Measurements from ENCODE around the gene TMEM52. TPM values are rescaled to one million over a fixed set of nuclear protein-coding genes. Genes with fewer than 3 reads are reported as not detected.
A peak's percentile ranks its signal among the peaks of the same experiment; 100 is the strongest.

The TMEM52 gene
- total and polyA plus RNA-seq, 2 of the 13 experiments (the other 11 are each of a cell fraction or from before 2014, with no cell fraction given) = 13.2 to 18.7 TPM

- TF ChIP-seq MYPOP (CRISPR knock-in tag; IDR thresholded peaks at IDR 0.05) = peak; percentile 29; the same call in 1 of the 2 replicates
- TF ChIP-seq MLX (CRISPR knock-in tag; IDR thresholded peaks at IDR 0.05) = peak; percentile 63; the same call in 1 of the 2 replicates
- TF ChIP-seq, protein P1, sequence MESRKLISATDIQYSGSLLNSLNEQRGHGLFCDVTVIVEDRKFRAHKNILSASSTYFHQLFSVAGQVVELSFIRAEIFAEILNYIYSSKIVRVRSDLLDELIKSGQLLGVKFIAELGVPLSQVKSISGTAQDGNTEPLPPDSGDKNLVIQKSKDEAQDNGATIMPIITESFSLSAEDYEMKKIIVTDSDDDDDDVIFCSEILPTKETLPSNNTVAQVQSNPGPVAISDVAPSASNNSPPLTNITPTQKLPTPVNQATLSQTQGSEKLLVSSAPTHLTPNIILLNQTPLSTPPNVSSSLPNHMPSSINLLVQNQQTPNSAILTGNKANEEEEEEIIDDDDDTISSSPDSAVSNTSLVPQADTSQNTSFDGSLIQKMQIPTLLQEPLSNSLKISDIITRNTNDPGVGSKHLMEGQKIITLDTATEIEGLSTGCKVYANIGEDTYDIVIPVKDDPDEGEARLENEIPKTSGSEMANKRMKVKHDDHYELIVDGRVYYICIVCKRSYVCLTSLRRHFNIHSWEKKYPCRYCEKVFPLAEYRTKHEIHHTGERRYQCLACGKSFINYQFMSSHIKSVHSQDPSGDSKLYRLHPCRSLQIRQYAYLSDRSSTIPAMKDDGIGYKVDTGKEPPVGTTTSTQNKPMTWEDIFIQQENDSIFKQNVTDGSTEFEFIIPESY (CRISPR knock-in tag; IDR thresholded peaks at IDR 0.05) = peak; percentile 60
- TF ChIP-seq, protein P2, sequence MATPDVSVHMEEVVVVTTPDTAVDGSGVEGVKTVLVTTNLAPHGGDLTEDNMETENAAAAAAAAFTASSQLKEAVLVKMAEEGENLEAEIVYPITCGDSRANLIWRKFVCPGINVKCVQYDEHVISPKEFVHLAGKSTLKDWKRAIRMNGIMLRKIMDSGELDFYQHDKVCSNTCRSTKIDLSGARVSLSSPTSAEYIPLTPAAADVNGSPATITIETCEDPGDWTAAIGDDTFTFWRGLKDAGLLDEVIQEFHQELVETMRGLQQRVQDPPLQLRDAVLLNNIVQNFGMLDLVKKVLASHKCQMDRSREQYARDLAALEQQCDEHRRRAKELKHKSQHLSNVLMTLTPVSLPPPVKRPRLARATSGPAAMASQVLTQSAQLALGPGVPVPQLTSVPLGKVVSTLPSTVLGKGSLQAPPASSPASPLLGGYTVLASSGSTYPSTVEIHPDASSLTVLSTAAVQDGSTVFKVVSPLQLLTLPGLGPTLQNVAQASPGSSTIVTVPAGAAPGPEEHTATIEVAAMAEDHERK (CRISPR knock-in tag; IDR thresholded peaks at IDR 0.05; ENCODE audit: low read depth) = no peak
- TF ChIP-seq NR2F6 (IDR thresholded peaks at IDR 0.05) = no peak
- TF ChIP-seq NR2F6 (CRISPR knock-in tag; IDR thresholded peaks at IDR 0.05) = peak; percentile 61; the same call in 1 of the 2 replicates
- TF ChIP-seq, protein P3, sequence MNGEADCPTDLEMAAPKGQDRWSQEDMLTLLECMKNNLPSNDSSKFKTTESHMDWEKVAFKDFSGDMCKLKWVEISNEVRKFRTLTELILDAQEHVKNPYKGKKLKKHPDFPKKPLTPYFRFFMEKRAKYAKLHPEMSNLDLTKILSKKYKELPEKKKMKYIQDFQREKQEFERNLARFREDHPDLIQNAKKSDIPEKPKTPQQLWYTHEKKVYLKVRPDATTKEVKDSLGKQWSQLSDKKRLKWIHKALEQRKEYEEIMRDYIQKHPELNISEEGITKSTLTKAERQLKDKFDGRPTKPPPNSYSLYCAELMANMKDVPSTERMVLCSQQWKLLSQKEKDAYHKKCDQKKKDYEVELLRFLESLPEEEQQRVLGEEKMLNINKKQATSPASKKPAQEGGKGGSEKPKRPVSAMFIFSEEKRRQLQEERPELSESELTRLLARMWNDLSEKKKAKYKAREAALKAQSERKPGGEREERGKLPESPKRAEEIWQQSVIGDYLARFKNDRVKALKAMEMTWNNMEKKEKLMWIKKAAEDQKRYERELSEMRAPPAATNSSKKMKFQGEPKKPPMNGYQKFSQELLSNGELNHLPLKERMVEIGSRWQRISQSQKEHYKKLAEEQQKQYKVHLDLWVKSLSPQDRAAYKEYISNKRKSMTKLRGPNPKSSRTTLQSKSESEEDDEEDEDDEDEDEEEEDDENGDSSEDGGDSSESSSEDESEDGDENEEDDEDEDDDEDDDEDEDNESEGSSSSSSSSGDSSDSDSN (CRISPR knock-in tag; IDR thresholded peaks at IDR 0.05) = 0 out of 2 replicates have a peak, but pooled peaks have one; percentile 64
- peak; percentile 34; the same call in 1 of the 2 replicates for TF ChIP-seq ELF3 (CRISPR knock-in tag; IDR thresholded peaks at IDR 0.05)
- no peak for TF ChIP-seq PCBP1 (IDR thresholded peaks at IDR 0.05; ENCODE audit: borderline replicate concordance, low read depth, low read length)
- peak; percentile 69 for TF ChIP-seq MAX (IDR thresholded peaks at IDR 0.05)
- TF ChIP-seq, protein P4, sequence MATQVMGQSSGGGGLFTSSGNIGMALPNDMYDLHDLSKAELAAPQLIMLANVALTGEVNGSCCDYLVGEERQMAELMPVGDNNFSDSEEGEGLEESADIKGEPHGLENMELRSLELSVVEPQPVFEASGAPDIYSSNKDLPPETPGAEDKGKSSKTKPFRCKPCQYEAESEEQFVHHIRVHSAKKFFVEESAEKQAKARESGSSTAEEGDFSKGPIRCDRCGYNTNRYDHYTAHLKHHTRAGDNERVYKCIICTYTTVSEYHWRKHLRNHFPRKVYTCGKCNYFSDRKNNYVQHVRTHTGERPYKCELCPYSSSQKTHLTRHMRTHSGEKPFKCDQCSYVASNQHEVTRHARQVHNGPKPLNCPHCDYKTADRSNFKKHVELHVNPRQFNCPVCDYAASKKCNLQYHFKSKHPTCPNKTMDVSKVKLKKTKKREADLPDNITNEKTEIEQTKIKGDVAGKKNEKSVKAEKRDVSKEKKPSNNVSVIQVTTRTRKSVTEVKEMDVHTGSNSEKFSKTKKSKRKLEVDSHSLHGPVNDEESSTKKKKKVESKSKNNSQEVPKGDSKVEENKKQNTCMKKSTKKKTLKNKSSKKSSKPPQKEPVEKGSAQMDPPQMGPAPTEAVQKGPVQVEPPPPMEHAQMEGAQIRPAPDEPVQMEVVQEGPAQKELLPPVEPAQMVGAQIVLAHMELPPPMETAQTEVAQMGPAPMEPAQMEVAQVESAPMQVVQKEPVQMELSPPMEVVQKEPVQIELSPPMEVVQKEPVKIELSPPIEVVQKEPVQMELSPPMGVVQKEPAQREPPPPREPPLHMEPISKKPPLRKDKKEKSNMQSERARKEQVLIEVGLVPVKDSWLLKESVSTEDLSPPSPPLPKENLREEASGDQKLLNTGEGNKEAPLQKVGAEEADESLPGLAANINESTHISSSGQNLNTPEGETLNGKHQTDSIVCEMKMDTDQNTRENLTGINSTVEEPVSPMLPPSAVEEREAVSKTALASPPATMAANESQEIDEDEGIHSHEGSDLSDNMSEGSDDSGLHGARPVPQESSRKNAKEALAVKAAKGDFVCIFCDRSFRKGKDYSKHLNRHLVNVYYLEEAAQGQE (IDR thresholded peaks at IDR 0.05; ENCODE audit: borderline replicate concordance in 1 of 2, low read depth in 1 of 2, low read length in 2 of 2) = peak in 1 of 2 experiments; percentile 84; a peak in 2 of 4 replicates
- peak; percentile 55; the same call in 1 of the 2 replicates for TF ChIP-seq ARHGAP35 (CRISPR knock-in tag; IDR thresholded peaks at IDR 0.05; ENCODE audit: borderline replicate concordance)
- peak in 1 of 2 experiments; percentile 37; a peak in 2 of 4 replicates for TF ChIP-seq NR2F1 (CRISPR knock-in tag; IDR thresholded peaks at IDR 0.05)
- no peak for TF ChIP-seq KDM6A (CRISPR knock-in tag; IDR thresholded peaks at IDR 0.05; ENCODE audit: low read depth)
These were observed 24.9 kb upstream of the TMEM52 start (continued) for GRCh38 chr1:1943834-1944570.
